AG04450 (cell line): Measurements from ENCODE around the gene SH3PXD2B. TPM values are rescaled to one million over a fixed set of nuclear protein-coding genes. Genes with fewer than 3 reads are reported as not detected.
"Not testable (repeated sequence)": the region's sequence is repeated elsewhere in the genome, so short reads cannot be mapped to it uniquely, and the experiment has no call there.

Experiments
- CTCF ChIA-PET: fragments of 300-600, 350-600 bp; formaldehyde crosslinking; extraction: SDS; loops from one replicate; lab custom pipeline; 2022; ENCODE audit warnings: antibody characterized with exemption, inconsistent platforms; lab: Charles Lee
- POLR2A ChIA-PET: fragments of 350-600 bp; formaldehyde crosslinking; extraction: SDS; loops from one replicate; lab custom pipeline; 2021; ENCODE audit warnings: antibody characterized with exemption, inconsistent platforms; lab: Yijun Ruan, JAX
- DNase-seq: peaks from one replicate; pipeline ENCODE4 v3.0.0-alpha.2; 2011; ENCODE audit warnings: low read depth, low spot score
- H3K27ac ChIP-seq: one replicate; pipeline ENCODE4 v1.5.1; 2012; ENCODE audit warnings: low read depth, low read length, control low read depth
- H3K27me3 ChIP-seq: one replicate; pipeline ENCODE4 v1.6.0; 2012; ENCODE audit warnings: low read length; ENCODE audit not compliant: control insufficient read depth, insufficient read depth
- H3K4me3 ChIP-seq: 2 replicates; pipeline ENCODE4 v1.5.1; 2011; ENCODE audit warnings: mild to moderate bottlenecking, low read depth, low read length, control low read depth
- H3K9me3 ChIP-seq: 2 replicates; pipeline ENCODE4 v1.5.1; 2012; ENCODE audit warnings: low read length; ENCODE audit not compliant: control insufficient read depth, insufficient read depth
- CTCF ChIP-seq: IDR thresholded peaks from 2 replicates; pipeline ENCODE4 v1.5.1; 2011; ENCODE audit warnings: low read depth, low read length, control low read depth, inconsistent platforms
- polyA plus RNA-seq: library from polyadenylated mRNA; depleted of rRNA; stranded (reverse); fragments of >200 nt; gene quantifications from 2 replicates; pipeline ENCODE4 v1.2.3, GENCODE V29; 2011

The SH3PXD2B gene
- polyA plus RNA-seq, 1 experiment: 39.1 TPM

- no peak for DNase-seq
- H3K9me3 ChIP-seq: no peaks in the 10 kb centered on the region; the same call in 1 of the 2 replicates
- no peak overlapping the region for H3K27ac ChIP-seq
- ChIA-PET POLR2A (no interaction called here), CTCF (no interaction called here)
- H3K27me3 ChIP-seq: no peaks in the 10 kb centered on the region
- no peak overlapping the region for H3K4me3 ChIP-seq
- no peak for TF ChIP-seq CTCF
Observed at GRCh38 chr5:172336676-172337285, 117.5 kb downstream of the SH3PXD2B start.

- H3K27me3 ChIP-seq: no peaks in the 10 kb centered on the region
- H3K4me3 ChIP-seq: no peak overlapping the region
- ChIA-PET CTCF (no interaction called here), POLR2A (no interaction called here)
- TF ChIP-seq CTCF: no peak
- H3K27ac ChIP-seq: no peak overlapping the region
- no peaks in the 10 kb centered on the region; the same call in 1 of the 2 replicates for H3K9me3 ChIP-seq
- no peak for DNase-seq
Observed at GRCh38 chr5:172336264-172336663, 118.1 kb downstream of the SH3PXD2B start.

GRCh38 chr5:172335721-172336120 is 118.6 kb downstream of the SH3PXD2B start:
- Histone ChIP-seq H3K9me3 (no peaks in the 10 kb centered on the region; the same call in 1 of the 2 replicates), H3K4me3 (no peak overlapping the region), H3K27me3 (no peaks in the 10 kb centered on the region), H3K27ac (no peak overlapping the region)
- ChIA-PET POLR2A (no interaction called here), CTCF (no interaction called here)
- no peak for DNase-seq
- no peak for TF ChIP-seq CTCF

- Histone ChIP-seq H3K27ac (no peak overlapping the region), H3K9me3 (no peaks in the 10 kb centered on the region; the same call in 1 of the 2 replicates), H3K4me3 (no peak overlapping the region), H3K27me3 (no peaks in the 10 kb centered on the region)
- ChIA-PET POLR2A (no interaction called here), CTCF (no interaction called here)
- no peak for DNase-seq
- TF ChIP-seq CTCF: no peak
Observed at GRCh38 chr5:172334641-172335040, 119.7 kb downstream of the SH3PXD2B start.

GRCh38 chr5:172334196-172334595 is 120.1 kb downstream of the SH3PXD2B start:
- ChIA-PET POLR2A (no interaction called here), CTCF (no interaction called here)
- no peak for TF ChIP-seq CTCF
- no peaks in the 10 kb centered on the region; the same call in 1 of the 2 replicates for H3K9me3 ChIP-seq
- H3K4me3 ChIP-seq: no peak overlapping the region
- DNase-seq: no peak
- H3K27me3 ChIP-seq: no peaks in the 10 kb centered on the region
- no peak overlapping the region for H3K27ac ChIP-seq

- not testable (repeated sequence) for H3K9me3 ChIP-seq, H3K27me3 ChIP-seq, DNase-seq, H3K27ac ChIP-seq, H3K4me3 ChIP-seq
- ChIA-PET POLR2A (interaction anchor here (0.7 kb wide), 1 partner anchor 20 kb away, joined by 4 read pairs; no protein-coding TSS in a partner anchor), CTCF (interaction anchor here (0.7 kb wide), 1 partner anchor 90 kb away, joined by 7 read pairs; no protein-coding TSS in a partner anchor)
Observed at GRCh38 chr5:172326901-172327300, 127.4 kb downstream of the SH3PXD2B start.
